GM12878 (cell line): ENCODE measurements around the gene ARPC1B. TPM values are rescaled to one million over a fixed set of nuclear protein-coding genes. Genes with fewer than 3 reads are reported as not detected.

Experiments used
- ATAC-seq: fragments of 200-7000 bp; cut with Tn5 transposase; 3 replicates; pipeline ENCODE4 v1.9.1; 2020; ENCODE audit warnings: mild to moderate bottlenecking, moderate library complexity
- BruUV-seq: library from RNA; stranded (reverse); fragments of 400-500 nt; replicated peaks from 2 replicates; lab custom pipeline; 2021; lab: Mats Ljungman, UMichigan
- CTCF ChIA-PET: fragments of 300-600 bp; sonication (Branson Sonifier 250); formaldehyde crosslinking; extraction: SDS; loops from one replicate; lab custom pipeline; 2021; ENCODE audit warnings: inconsistent platforms; lab: Yijun Ruan, JAX
- POLR2A ChIA-PET: fragments of 350-600 bp; formaldehyde crosslinking; extraction: SDS; loops from one replicate; lab custom pipeline; 2021; ENCODE audit warnings: inconsistent platforms; lab: Charles Lee
- RAD21 ChIA-PET: fragments of 300-600 bp; sonication (Branson Sonifier 250); formaldehyde crosslinking; loops from one replicate; lab custom pipeline; 2023; ENCODE audit warnings: antibody characterized with exemption; ENCODE audit not compliant: unreplicated experiment; lab: Charles Lee
- SMC1A ChIA-PET: fragments of 300-600 bp; sonication (Branson Sonifier 250); formaldehyde crosslinking; loops from one replicate; lab custom pipeline; 2023; ENCODE audit not compliant: unreplicated experiment, uncharacterized antibody; lab: Charles Lee
- DNase-seq: peaks from one replicate; pipeline ENCODE4 v3.0.0-alpha.2; 2011; ENCODE audit warnings: low read depth, low spot score
- FAIRE-seq: peaks from 3 replicates; lab custom pipeline; 2011; peaks lifted over from hg19 to GRCh38; lab: Jason Lieb, UNC
- H2AFZ ChIP-seq: 2 replicates; pipeline ENCODE4 v1.6.0; 2011; ENCODE audit warnings: low read depth, low read length, control low read depth; ENCODE audit not compliant: control insufficient read depth
- H3K27ac ChIP-seq: 2 replicates; pipeline ENCODE4 v1.5.1; 2011; ENCODE audit warnings: control low read depth; ENCODE audit not compliant: control insufficient read depth, insufficient read depth
- H3K27me3 ChIP-seq, 2 experiments: replicated peaks in 1 of 2; 2 replicates each; pipeline versions ENCODE4 v1.6.0 to v1.6.1; 2011; ENCODE audit warnings: low read length in 1 of 2; ENCODE audit not compliant: control insufficient read depth in 2 of 2, insufficient read depth in 2 of 2
- H3K36me3 ChIP-seq, 2 experiments: 2 replicates each; pipeline ENCODE4 v1.5.1; 2011; ENCODE audit warnings: low read length in 1 of 2; ENCODE audit not compliant: control insufficient read depth in 2 of 2, insufficient read depth in 2 of 2
- H3K4me1 ChIP-seq: 2 replicates; pipeline ENCODE4 v1.6.1; 2011; ENCODE audit warnings: mild to moderate bottlenecking, low read length, moderate library complexity, mixed read lengths; ENCODE audit not compliant: control insufficient read depth, insufficient read depth
- H3K4me2 ChIP-seq: 2 replicates; pipeline ENCODE4 v1.6.0; 2011; ENCODE audit warnings: control low read depth; ENCODE audit not compliant: control insufficient read depth, insufficient read depth
- H3K4me3 ChIP-seq: fragments of 200-600 bp; sonication (generic); 2 replicates; pipeline ENCODE4 v1.5.1; 2016
- H3K79me2 ChIP-seq: 2 replicates; pipeline ENCODE4 v1.6.0; 2011; ENCODE audit warnings: low read length; ENCODE audit not compliant: control insufficient read depth, insufficient read depth
- H3K9ac ChIP-seq: 2 replicates; pipeline ENCODE4 v1.8.0; 2011; ENCODE audit warnings: low read length, control low read depth, mixed read lengths; ENCODE audit not compliant: control insufficient read depth, insufficient read depth
- H3K9me3 ChIP-seq: replicated peaks from 3 replicates; pipeline ENCODE4 v1.5.1; 2011; ENCODE audit warnings: mild to moderate bottlenecking, low read length; ENCODE audit not compliant: control insufficient read depth, insufficient read depth
- H4K20me1 ChIP-seq: 2 replicates; pipeline ENCODE4 v1.6.0; 2011; ENCODE audit not compliant: control insufficient read depth, insufficient read depth
- CHD4 ChIP-seq: fragments of 200-600 bp; sonication (generic); IDR thresholded peaks from 2 replicates; pipeline ENCODE4 v1.6.1; 2016; ENCODE audit warnings: mild to moderate bottlenecking
- JUNB ChIP-seq: IDR thresholded peaks from 2 replicates; pipeline ENCODE4 v1.6.1; 2016; ENCODE audit warnings: antibody characterized with exemption, mild to moderate bottlenecking
- NBN ChIP-seq: fragments of 450-650 bp; IDR thresholded peaks from 2 replicates; pipeline ENCODE4 v1.6.1; 2016
- PAX8 ChIP-seq: fragments of 450-650 bp; IDR thresholded peaks from 2 replicates; pipeline ENCODE4 v1.6.1; 2017; ENCODE audit warnings: mild to moderate bottlenecking, moderate library complexity
- RBBP5 ChIP-seq: fragments of 200-600 bp; sonication (generic); conservative IDR thresholded peaks from 2 replicates; pipeline ENCODE4 v1.6.1; 2016
- TARDBP ChIP-seq: IDR thresholded peaks from 2 replicates; pipeline ENCODE4 v1.6.1; 2016; ENCODE audit warnings: borderline replicate concordance
- WGBS: methylation state at CpG from one replicate; pipeline ENCODE4 v1.1.6; 2016; ENCODE audit warnings: low lambda C conversion rate; ENCODE audit not compliant: insufficient replicate concordance, insufficient coverage; ENCODE audit errors: missing lambda C conversion rate; 5-methylcytosine and 5-hydroxymethylcytosine counted together
- in situ Hi-C: fragments of 300-500 bp; cut with MboI; formaldehyde crosslinking; loops from 9 replicates; pipeline ENCODE4 v1.14.3; 2018; ENCODE audit warnings: mixed read lengths
- intact Hi-C: fragments of 100-400 bp; cut with micrococcal nuclease; formaldehyde crosslinking; loops from one replicate; pipeline ENCODE4 v1.14.2; 2022; ENCODE audit not compliant: unreplicated experiment
- polyA plus RNA-seq, 11 experiments: library from polyadenylated mRNA; depleted of rRNA in 4 of 11; unstranded in 6 of 11; stranded (reverse) in 5 of 11; fragments of >200 nt; fragmentation: Nextera tagmentation in 4 of 11; fragmentation: Illumina TruSeq in 1 of 11; extraction: Ambion mirVana in 4 of 11; extraction: Trizol in 1 of 11; gene quantifications; 1 replicate in 1 of 11; 2 replicates in 10 of 11; pipeline versions ENCODE4 v1.2.1 to v1.2.3, GENCODE V29; 2011 to 2016; ENCODE audit warnings: inconsistent platforms in 2 of 11, missing spikeins in 2 of 11, low read depth in 1 of 11
- total RNA-seq, 4 experiments: library from RNA; depleted of rRNA in 3 of 4; stranded (reverse); fragments of >200 nt in 3 of 4; fragmentation: Illumina TruSeq in 1 of 4; extraction: Trizol in 1 of 4; gene quantifications; 2 replicates each; pipeline versions ENCODE4 v1.2.1 to v1.2.3, GENCODE V29; 2013 to 2021
- TF ChIP-seq, protein P1 (sequence below): fragments of 450-650 bp; IDR thresholded peaks from 2 replicates; pipeline ENCODE4 v1.6.1; 2017; ENCODE audit warnings: mild to moderate bottlenecking, moderate library complexity

The ARPC1B gene
- total and polyA plus RNA-seq, 10 of the 15 experiments (the other 5 are each of a cell fraction or from before 2014, with no cell fraction given): 14.1 to 762 (median 387) TPM

DNA sequence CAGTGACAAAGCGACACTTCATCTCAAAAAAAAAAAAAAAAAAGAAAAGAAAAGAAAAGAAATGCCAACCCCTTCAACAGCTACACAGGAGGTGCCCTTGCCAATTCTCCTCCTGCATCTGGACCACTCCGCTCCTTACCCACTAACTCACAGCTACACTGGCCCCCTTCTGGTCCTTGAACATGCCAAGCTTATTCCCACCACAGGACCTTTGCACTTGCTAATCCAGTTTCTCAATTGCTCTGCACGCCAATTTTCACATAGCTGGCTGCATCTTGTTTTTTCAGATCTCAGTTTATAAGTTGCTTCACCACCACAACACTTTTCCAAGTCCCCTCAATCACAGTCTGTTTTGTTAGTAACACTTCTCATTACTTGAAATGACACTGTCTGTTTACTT lies 28.3 kb downstream of the ARPC1B start:
- Histone ChIP-seq H3K4me3 (no peak overlapping the region), H3K27ac (no peak overlapping the region), H3K9ac (no peak overlapping the region), H3K9me3 (no peaks in the 10 kb centered on the region), H4K20me1 (no peaks in the 10 kb centered on the region), H3K4me2 (no peak overlapping the region), H3K27me3 (no peaks in the 10 kb centered on the region), H2AFZ (no peak overlapping the region), H3K79me2 (peaks cover 27% of the 10 kb centered on the region), H3K36me3 (peaks cover 25 to 32% of the 10 kb centered on the region in 2 experiments), H3K4me1 (peaks cover 7% of the 10 kb centered on the region)
- ChIA-PET CTCF (interaction anchor here (0.6 kb wide), 1 partner anchor 149 kb away, joined by 4 read pairs; the partner anchor contains the start of gene FAM200A), SMC1A (interaction anchor here (0.5 kb wide), 1 partner anchor 15 kb away, joined by 3 read pairs; no protein-coding TSS in a partner anchor), RAD21 (interaction anchor here (0.6 kb wide), 1 partner anchor 157 kb away, joined by 4 read pairs; no protein-coding TSS in a partner anchor), POLR2A (interaction anchor here (0.6 to 1.2 kb wide), 4 partner anchors 10 to 17 kb away, joined by 3 to 7 read pairs (median 4); no protein-coding TSS in a partner anchor)
- BruUV-seq: no TSS peak
- intact Hi-C loops: no loop called here
- DNase-seq (no peak), FAIRE-seq (no peak), ATAC-seq (no peak)
- WGBS: 97% methylated on average over 2 of the region's 3 CpGs
- in situ Hi-C loops: no loop called here
- TF ChIP-seq JUNB (no peak), PAX8 (no peak), TARDBP (no peak), CHD4 (no peak), NBN (no peak), RBBP5 (no peak)
- TF ChIP-seq, protein P1, sequence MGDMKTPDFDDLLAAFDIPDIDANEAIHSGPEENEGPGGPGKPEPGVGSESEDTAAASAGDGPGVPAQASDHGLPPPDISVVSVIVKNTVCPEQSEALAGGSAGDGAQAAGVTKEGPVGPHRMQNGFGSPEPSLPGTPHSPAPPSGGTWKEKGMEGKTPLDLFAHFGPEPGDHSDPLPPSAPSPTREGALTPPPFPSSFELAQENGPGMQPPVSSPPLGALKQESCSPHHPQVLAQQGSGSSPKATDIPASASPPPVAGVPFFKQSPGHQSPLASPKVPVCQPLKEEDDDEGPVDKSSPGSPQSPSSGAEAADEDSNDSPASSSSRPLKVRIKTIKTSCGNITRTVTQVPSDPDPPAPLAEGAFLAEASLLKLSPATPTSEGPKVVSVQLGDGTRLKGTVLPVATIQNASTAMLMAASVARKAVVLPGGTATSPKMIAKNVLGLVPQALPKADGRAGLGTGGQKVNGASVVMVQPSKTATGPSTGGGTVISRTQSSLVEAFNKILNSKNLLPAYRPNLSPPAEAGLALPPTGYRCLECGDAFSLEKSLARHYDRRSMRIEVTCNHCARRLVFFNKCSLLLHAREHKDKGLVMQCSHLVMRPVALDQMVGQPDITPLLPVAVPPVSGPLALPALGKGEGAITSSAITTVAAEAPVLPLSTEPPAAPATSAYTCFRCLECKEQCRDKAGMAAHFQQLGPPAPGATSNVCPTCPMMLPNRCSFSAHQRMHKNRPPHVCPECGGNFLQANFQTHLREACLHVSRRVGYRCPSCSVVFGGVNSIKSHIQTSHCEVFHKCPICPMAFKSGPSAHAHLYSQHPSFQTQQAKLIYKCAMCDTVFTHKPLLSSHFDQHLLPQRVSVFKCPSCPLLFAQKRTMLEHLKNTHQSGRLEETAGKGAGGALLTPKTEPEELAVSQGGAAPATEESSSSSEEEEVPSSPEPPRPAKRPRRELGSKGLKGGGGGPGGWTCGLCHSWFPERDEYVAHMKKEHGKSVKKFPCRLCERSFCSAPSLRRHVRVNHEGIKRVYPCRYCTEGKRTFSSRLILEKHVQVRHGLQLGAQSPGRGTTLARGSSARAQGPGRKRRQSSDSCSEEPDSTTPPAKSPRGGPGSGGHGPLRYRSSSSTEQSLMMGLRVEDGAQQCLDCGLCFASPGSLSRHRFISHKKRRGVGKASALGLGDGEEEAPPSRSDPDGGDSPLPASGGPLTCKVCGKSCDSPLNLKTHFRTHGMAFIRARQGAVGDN: no peak
